GM19351 (cell line): Measurements from ENCODE around the gene DNAH1.
"Not testable (repeated sequence)": the region's sequence is repeated elsewhere in the genome, so short reads cannot be mapped to it uniquely, and the experiment has no call there.

ENCODE experiments used
- ATAC-seq: cut with Tn5 transposase; IDR thresholded peaks from one replicate; pipeline ENCODE4 v1.9.1; 2021; ENCODE audit warnings: mild to moderate bottlenecking, moderate library complexity; ENCODE audit not compliant: unreplicated experiment

Gene DNAH1

DNA sequence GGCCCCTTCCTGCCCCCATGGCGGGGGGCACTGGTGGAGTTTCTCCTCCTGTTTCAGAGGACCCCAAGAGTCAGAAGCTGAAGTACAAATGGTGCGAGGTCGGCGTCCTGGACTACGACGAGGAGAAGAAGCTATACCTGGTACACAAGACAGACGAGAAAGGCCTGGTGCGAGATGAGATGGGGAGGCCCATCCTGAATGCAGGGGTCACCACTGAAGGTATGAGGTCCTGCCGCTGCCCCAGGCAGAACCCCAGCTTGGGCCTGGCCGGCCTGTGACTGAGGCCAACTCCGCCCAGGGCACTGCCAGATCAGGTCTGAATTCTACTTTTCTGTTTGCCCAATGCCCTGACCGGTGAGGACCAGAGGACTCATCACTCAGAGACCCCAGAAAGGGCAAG lies 15.0 kb downstream of the DNAH1 start:
- no peak for ATAC-seq

DNA sequence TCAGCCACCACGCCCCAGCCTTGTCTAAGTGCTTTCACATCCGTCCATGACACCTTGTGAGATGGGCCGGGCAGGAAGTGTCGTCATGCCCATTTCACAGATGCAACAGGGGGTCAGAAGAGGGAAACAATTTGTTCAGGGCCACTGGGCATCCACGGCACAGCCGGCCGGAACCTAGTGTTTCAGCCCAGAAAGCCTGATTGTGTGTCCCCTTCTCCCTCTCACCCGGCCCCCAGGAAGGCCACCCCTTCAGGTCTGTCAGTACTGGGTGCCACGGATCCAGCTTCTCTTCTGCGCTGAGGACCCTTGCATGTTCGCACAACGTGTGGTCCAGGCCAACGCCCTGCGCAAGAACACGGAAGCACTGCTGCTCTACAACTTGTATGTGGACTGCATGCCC lies 15.8 kb downstream of the DNAH1 start:
- no peak for ATAC-seq

DNA sequence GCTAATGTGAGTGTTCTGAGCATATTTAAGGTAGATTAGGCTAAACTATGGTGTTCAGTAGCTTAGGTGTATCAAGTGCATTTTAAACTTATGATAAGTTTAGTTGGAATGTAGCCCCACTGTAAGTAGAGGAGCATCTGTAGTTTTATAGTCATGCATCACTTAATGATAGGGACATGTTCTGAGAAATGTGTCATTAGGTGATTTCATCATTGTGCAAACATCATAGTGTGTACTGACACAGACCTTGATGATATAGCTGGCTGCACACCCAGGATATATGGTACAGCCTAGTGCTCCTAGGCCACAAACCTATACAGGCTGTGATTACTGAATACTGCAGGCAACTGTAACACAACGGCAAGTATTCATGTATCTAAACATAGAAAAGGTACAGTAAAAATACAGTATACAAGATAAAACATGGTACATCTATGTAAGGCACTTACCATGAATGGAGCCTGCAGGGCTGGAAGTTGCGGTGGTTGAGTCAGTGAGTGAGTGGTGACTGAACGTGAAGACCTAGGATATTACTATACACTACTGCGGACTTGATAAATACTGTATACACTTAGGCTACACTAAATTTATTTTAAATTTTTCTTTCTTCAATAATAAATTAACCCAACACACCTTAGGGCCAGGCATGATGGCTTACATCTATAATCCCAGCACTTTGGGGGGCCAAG lies 17.9 kb downstream of the DNAH1 start:
- ATAC-seq: no peak

DNA sequence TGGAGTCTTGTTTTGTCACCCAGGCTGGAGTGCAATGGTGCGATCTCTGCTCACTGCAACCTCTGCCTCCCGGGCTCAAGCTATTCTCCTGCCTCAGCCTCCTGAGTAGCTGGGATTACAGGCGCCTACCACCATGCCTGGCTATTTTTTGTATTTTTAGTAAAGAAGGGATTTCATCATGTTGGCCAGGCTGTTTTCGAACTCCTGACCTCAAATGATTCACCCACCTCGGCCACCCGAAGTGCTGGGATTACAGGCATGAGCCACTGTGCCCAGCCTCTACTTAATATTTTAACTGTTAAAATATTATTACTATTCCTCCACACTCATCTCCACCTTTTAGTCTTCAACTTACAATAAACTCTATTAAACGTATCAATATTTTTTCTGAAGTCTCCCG lies 22.0 kb downstream of the DNAH1 start:
- not testable (repeated sequence) for ATAC-seq

- no peak for ATAC-seq
Observed at GRCh38 chr3:52339612-52340011, 23.5 kb downstream of the DNAH1 start.

DNA sequence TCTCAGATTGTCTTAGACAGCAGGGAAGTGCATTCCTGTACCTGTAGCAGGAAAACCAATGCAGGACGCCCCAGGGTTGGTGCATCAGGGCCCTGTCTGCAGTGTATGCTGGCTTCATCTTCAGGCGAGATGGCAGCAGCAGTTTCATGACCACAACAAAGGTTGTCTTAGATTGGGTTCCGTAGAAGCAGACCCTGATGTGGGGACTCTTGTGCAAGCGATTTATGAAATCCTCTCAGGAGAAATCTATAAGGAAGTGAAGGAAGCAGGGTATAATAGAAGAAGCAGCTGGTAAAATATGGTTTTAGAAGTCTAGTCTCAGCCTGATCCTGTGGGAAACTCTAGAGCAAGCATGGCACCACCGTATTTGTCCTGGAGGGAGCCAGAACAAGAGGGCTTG lies 25.0 kb downstream of the DNAH1 start:
- no peak for ATAC-seq

- ATAC-seq: no peak
Observed at GRCh38 chr3:52343946-52344600, 28.0 kb downstream of the DNAH1 start.

DNA sequence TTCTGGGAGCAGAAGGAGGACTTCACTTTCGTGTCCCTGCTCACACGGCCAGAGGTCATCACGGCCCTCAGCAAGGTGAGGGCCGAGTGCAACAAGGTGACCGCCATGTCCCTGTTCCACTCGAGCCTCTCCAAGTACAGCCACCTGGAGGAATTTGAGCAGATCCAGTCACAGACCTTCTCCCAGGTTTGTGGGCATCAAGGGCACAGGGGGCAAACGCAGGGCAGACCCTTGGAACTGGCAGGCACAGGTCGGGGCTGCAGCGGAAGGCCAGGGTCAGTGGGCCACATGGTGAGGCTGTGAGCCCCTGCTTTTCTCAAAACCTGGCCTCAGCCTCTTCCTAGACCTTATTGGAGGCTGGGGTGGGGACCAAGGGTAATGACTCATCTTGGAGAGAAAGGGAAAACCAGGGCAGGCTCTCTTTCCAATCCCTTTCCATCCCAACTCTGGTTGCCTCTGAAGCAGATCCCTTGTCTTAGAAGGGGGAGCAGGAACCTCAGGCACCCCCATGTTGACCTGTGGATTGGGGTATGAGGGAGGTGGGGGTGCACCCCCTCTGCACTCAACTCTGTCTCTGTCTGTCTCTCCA lies 29.5 kb downstream of the DNAH1 start:
- no peak for ATAC-seq

DNA sequence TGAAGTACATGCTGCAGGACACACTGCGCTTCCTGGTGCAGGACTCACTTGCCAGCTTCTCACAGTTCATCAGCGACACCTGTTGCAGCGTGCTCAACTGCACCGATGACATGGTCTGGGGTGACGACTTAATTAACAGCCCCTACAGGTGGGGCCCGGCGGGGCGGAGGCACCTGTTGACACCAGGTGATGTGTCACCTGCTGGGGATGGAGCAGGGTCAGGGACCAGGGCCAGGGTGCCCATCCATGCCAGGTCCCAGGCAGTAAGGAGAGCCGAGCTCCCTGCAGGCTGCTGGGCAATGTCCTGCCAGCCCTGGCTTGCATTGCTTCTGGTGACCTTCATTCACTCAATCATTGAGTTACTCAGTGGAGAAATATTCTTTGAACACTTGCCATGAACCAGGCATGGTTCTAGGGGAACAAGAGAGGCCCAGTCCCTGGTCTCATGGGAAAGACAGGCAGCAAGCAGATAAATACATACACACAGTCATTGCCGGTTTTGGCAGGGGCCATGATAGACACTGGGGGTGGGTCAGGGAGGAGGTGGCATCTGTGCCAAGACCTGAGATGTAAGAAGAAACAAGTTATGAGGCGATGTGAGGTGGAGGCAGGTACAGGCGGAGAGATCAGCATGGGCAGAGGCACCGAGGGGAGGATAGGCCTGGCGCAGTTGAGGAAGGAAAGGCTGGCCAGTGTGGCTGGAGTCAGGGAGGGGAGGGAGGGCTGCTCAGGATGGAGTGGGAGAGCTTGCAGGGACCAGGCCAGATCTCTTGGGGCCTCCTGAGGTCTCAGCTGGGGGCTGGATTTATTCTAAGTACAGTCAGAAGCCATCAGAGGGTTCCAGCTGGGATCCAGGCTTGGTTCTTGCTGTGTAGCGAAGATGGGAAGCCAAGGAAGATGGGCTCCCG lies 30.8 kb downstream of the DNAH1 start:
- no peak for ATAC-seq

GRCh38 chr3:52347716-52348635 lies 31.9 kb downstream of the DNAH1 start:
- ATAC-seq: no peak

- ATAC-seq: no peak
Observed at GRCh38 chr3:52349131-52349530, 33.0 kb downstream of the DNAH1 start.

GRCh38 chr3:52349611-52350395 lies 33.7 kb downstream of the DNAH1 start:
- no peak for ATAC-seq

GRCh38 chr3:52350416-52350815 lies 34.3 kb downstream of the DNAH1 start:
- no peak for ATAC-seq

GRCh38 chr3:52350981-52351761 lies 35.1 kb downstream of the DNAH1 start:
- no peak for ATAC-seq

GRCh38 chr3:52351762-52352368 lies 35.7 kb downstream of the DNAH1 start:
- ATAC-seq: no peak

DNA sequence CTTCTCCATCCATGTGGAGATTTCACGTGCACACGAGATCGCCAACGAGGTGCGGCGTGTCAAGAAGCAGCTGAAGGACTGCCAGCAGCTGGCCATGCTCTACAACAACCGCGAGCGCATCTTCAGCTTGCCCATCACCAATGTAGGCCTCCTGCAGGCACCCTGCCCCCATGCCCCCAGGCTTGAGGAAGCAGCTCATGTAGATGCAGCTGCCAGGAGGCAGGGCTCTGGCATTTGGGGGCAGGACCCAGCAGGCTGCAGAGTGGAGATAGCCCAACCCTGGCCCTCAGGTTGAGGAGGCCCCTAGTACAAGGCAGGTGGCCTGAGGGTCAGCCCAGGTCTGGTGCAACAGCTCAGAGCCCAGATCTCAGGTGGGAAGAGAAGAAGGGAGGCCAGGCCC lies 36.4 kb downstream of the DNAH1 start:
- no peak for ATAC-seq

GRCh38 chr3:52353291-52353855 lies 37.3 kb downstream of the DNAH1 start:
- ATAC-seq: no peak

DNA sequence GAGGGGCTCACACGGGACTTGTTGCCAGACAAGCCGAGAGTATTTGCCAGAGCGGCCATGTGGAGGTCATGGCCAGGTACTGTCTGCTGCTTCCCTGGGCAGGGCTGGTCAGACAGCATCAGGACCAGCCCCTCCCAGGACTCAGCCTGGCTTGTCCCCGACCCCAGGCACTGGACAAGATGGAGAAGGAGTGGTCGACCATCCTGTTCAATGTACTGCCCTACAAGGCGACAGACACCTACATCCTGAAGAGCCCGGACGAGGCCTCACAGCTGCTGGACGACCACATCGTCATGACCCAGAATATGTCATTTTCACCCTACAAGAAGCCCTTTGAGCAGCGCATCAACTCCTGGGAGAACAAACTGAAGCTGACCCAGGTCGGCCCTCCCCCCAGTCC lies 38.6 kb downstream of the DNAH1 start:
- ATAC-seq: no peak
